Endothelial cell of umbilical vein (primary cell): Measurements from ENCODE around the gene MESP2. TPM values are rescaled to one million over a fixed set of nuclear protein-coding genes. Genes with fewer than 3 reads are reported as not detected.

Experiments
- BruUV-seq: library from RNA; stranded (reverse); fragments of 400-500 nt; replicated peaks from 2 replicates; lab custom pipeline; 2021; lab: Mats Ljungman, UMichigan
- CTCF ChIA-PET: fragments of 300-600, 350-600 bp; sonication (Branson Sonifier 250); formaldehyde crosslinking; loops from one replicate; lab custom pipeline; 2021; ENCODE audit warnings: antibody characterized with exemption, inconsistent platforms; lab: Charles Lee
- POLR2A ChIA-PET: fragments of 300-600, 350-600 bp; sonication (Branson Sonifier 250); formaldehyde crosslinking; loops from one replicate; lab custom pipeline; 2021; ENCODE audit warnings: antibody characterized with exemption, inconsistent platforms; lab: Charles Lee
- DNase-seq: peaks from one replicate; pipeline ENCODE4 v3.0.0-alpha.2; 2011; ENCODE audit warnings: low read depth, low spot score
- FAIRE-seq: peaks from 2 replicates; lab custom pipeline; 2011; peaks lifted over from hg19 to GRCh38; lab: Jason Lieb, UNC
- H2AFZ ChIP-seq: 2 replicates; pipeline ENCODE4 v1.6.0; 2012; ENCODE audit warnings: low read depth, low read length, control low read depth, inconsistent platforms
- H3K27ac ChIP-seq: 2 replicates; pipeline ENCODE4 v1.5.1; 2011; ENCODE audit warnings: low read depth, mild to moderate bottlenecking, control low read depth, low read length, moderate library complexity; ENCODE audit not compliant: insufficient read depth
- H3K27me3 ChIP-seq, 2 experiments: 2 replicates each; pipeline versions ENCODE4 v1.6.0 to v1.6.1; 2011; ENCODE audit warnings: low read length in 2 of 2, mixed read lengths in 1 of 2; ENCODE audit not compliant: control insufficient read depth in 2 of 2, insufficient read depth in 2 of 2
- H3K36me3 ChIP-seq, 2 experiments: 2 replicates in 1 of 2; 3 replicates in 1 of 2; pipeline ENCODE4 v1.5.1; 2011; ENCODE audit warnings: low read length in 2 of 2, mild to moderate bottlenecking in 1 of 2, moderate library complexity in 1 of 2; ENCODE audit not compliant: control insufficient read depth in 2 of 2, insufficient read depth in 2 of 2; ENCODE audit errors: extremely low read depth in 1 of 2
- H3K4me1 ChIP-seq: 3 replicates; pipeline ENCODE4 v1.5.1; 2011; ENCODE audit warnings: mild to moderate bottlenecking, low read length; ENCODE audit not compliant: control insufficient read depth, insufficient read depth; ENCODE audit errors: extremely low read depth
- H3K4me2 ChIP-seq: 2 replicates; pipeline ENCODE4 v1.6.1; 2011; ENCODE audit warnings: low read length, control low read depth, mixed read lengths; ENCODE audit not compliant: insufficient read depth
- H3K4me3 ChIP-seq, 3 experiments: fragments of 200-600 bp in 1 of 3; sonication (generic), shearing (Covaris generic) in 1 of 3; replicated peaks in 1 of 3; 2 replicates each; pipeline ENCODE4 v1.5.1; 2011 to 2016; ENCODE audit warnings: control low read depth in 3 of 3, low read length in 3 of 3, mild to moderate bottlenecking in 2 of 3, inconsistent platforms in 1 of 3, low read depth in 1 of 3, moderate library complexity in 1 of 3; ENCODE audit not compliant: insufficient read depth in 1 of 3
- H3K79me2 ChIP-seq: 2 replicates; pipeline ENCODE4 v1.6.0; 2012; ENCODE audit warnings: low read length, inconsistent platforms; ENCODE audit not compliant: control insufficient read depth, insufficient read depth
- H3K9ac ChIP-seq: replicated peaks from 2 replicates; pipeline ENCODE3; 2011; ENCODE audit warnings: low read length, control low read depth; ENCODE audit not compliant: insufficient read depth; ENCODE audit errors: extremely low read depth
- H3K9me1 ChIP-seq: replicated peaks from 3 replicates; pipeline ENCODE4 v1.6.0; 2011; ENCODE audit warnings: mild to moderate bottlenecking, low read length; ENCODE audit not compliant: control insufficient read depth, insufficient read depth; ENCODE audit errors: extremely low read depth
- H3K9me3 ChIP-seq: replicated peaks from 2 replicates; pipeline ENCODE4 v1.5.1; 2012; ENCODE audit warnings: low read length, inconsistent platforms; ENCODE audit not compliant: control insufficient read depth, insufficient read depth
- H4K20me1 ChIP-seq: replicated peaks from 2 replicates; pipeline ENCODE3; 2011; ENCODE audit warnings: mild to moderate bottlenecking, low read length; ENCODE audit not compliant: control insufficient read depth, insufficient read depth; ENCODE audit errors: extremely low read depth
- EZH2 ChIP-seq: IDR thresholded peaks from 2 replicates; pipeline ENCODE4 v1.6.1; 2012; ENCODE audit warnings: borderline replicate concordance, low read depth, mild to moderate bottlenecking, moderate library complexity, low read length, inconsistent platforms; ENCODE audit not compliant: severe bottlenecking
- FOS ChIP-seq: IDR thresholded peaks from 2 replicates; pipeline ENCODE4 v1.6.1; 2011; ENCODE audit warnings: mild to moderate bottlenecking, low read length, moderate library complexity, borderline replicate concordance; ENCODE audit not compliant: insufficient read depth
- GATA2 ChIP-seq: IDR thresholded peaks from 2 replicates; pipeline ENCODE4 v1.7.0; 2011; ENCODE audit warnings: low read depth, mild to moderate bottlenecking, moderate library complexity, mixed read lengths, low read length; ENCODE audit not compliant: insufficient read length, insufficient read depth
- MYC ChIP-seq: IDR thresholded peaks from one replicate; pipeline ENCODE4 v1.6.1; 2011; ENCODE audit warnings: mild to moderate bottlenecking, low read depth, low read length
- POLR2A ChIP-seq: IDR thresholded peaks from 2 replicates; pipeline ENCODE4 v1.6.1; 2012; ENCODE audit warnings: low read depth, mild to moderate bottlenecking, control low read depth, low read length
- POLR2AphosphoS5 ChIP-seq: IDR thresholded peaks from 2 replicates; pipeline ENCODE4 v1.6.1; 2012; ENCODE audit warnings: low read depth, mild to moderate bottlenecking, control low read depth, low read length, moderate library complexity; ENCODE audit not compliant: insufficient read depth
- dilution Hi-C: fragments of 300-500 bp; cut with MboI; formaldehyde crosslinking; loops from one replicate; pipeline ENCODE4 v1.15.0; 2019; ENCODE audit warnings: low sequenced_read_pairs; ENCODE audit not compliant: extremely low pct_ligation_motif_present
- intact Hi-C: fragments of 100-400 bp; cut with micrococcal nuclease; formaldehyde crosslinking; loops from one replicate; pipeline ENCODE4 v1.10.0; 2022
- polyA plus RNA-seq, 4 experiments: library from polyadenylated mRNA; depleted of rRNA in 3 of 4; stranded (reverse) in 3 of 4; unstranded in 1 of 4; fragments of >200 nt; gene quantifications; 2 replicates each; pipeline versions ENCODE4 v1.2.1 to v1.2.3, GENCODE V29; 2011 to 2012; ENCODE audit warnings: missing spikeins in 1 of 4
- total RNA-seq: library from RNA; stranded (reverse); gene quantifications from 2 replicates; pipeline ENCODE4 v1.2.3, GENCODE V29; 2021
- TF ChIP-seq, protein P1 (sequence below): IDR thresholded peaks from 2 replicates; pipeline ENCODE4 v1.6.1; 2011; ENCODE audit not compliant: insufficient read depth, insufficient read length

MESP2 gene
- total and polyA plus RNA-seq, 2 donors (not counting 3 experiments of a cell fraction or from before 2014, with no cell fraction given) = 0.42 to 0.43 TPM

GRCh38 chr15:89792106-89792805 lies 16.1 kb downstream of the MESP2 start:
- DNase-seq (no peak), FAIRE-seq (no peak)
- no peak overlapping the region for H3K9ac ChIP-seq
- no peaks in the 10 kb centered on the region for H3K9me1 ChIP-seq
- H2AFZ ChIP-seq = no peak overlapping the region
- H3K4me2 ChIP-seq = no peak overlapping the region
- no peak overlapping the region for H3K4me3 ChIP-seq
- no peaks in the 10 kb centered on the region for H3K9me3 ChIP-seq
- H3K36me3 ChIP-seq = peaks cover 8 to 36% of the 10 kb centered on the region in 2 experiments
- intact Hi-C loops (no loop called here), dilution Hi-C loops (no loop called here)
- BruUV-seq = TSS peak; percentile 29
- TF ChIP-seq, protein P1, sequence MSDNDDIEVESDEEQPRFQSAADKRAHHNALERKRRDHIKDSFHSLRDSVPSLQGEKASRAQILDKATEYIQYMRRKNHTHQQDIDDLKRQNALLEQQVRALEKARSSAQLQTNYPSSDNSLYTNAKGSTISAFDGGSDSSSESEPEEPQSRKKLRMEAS = no peak
- TF ChIP-seq MYC = no peak
- no peak for TF ChIP-seq FOS
- no peak for TF ChIP-seq POLR2AphosphoS5
- TF ChIP-seq POLR2A = no peak
- no peak for TF ChIP-seq EZH2
- no peak for TF ChIP-seq GATA2
- peaks cover 4% of the 10 kb centered on the region for H3K79me2 ChIP-seq
- POLR2A ChIA-PET = no interaction called here
- CTCF ChIA-PET = no interaction called here
- no peaks in the 10 kb centered on the region for H3K27me3 ChIP-seq
- H4K20me1 ChIP-seq = no peaks in the 10 kb centered on the region
- H3K27ac ChIP-seq = no peak overlapping the region
- peaks cover 19% of the 10 kb centered on the region for H3K4me1 ChIP-seq
